K562 (cell line): ENCODE data around the gene RTBDN. TPM values are rescaled to one million over a fixed set of nuclear protein-coding genes. Genes with fewer than 3 reads are reported as not detected.

Source experiments
- CBFA2T2 ChIP-seq: fragments of 450-650 bp; conservative IDR thresholded peaks from 2 replicates; pipeline ENCODE4 v1.6.1; 2017; ENCODE audit warnings: mild to moderate bottlenecking
- CREB3L1 ChIP-seq: fragments of 450-650 bp; IDR thresholded peaks from 2 replicates; pipeline ENCODE4 v1.6.1; 2014; ENCODE audit warnings: low read depth, mild to moderate bottlenecking, moderate library complexity, borderline replicate concordance
- MGA ChIP-seq: fragments of 450-650 bp; IDR thresholded peaks from 2 replicates; pipeline ENCODE4 v1.6.1; 2016; ENCODE audit warnings: mild to moderate bottlenecking, moderate library complexity
- NR2C2 ChIP-seq, 2 experiments: fragments of 200-800 bp in 1 of 2; sonication (Bioruptor generic) in 1 of 2; sonication (generic) in 1 of 2; formaldehyde crosslinking in 1 of 2; IDR thresholded peaks; 2 replicates each; pipeline versions ENCODE4 v1.6.1 to v1.8.0; 2016 to 2022; ENCODE audit warnings: mild to moderate bottlenecking in 1 of 2, missing compliant biosample characterization in 1 of 2, missing genetic modification characterization in 1 of 2, missing genetic modification reagents in 1 of 2
- PHTF2 ChIP-seq: fragments of 250-450 bp; sonication (Bioruptor Pico); IDR thresholded peaks from 2 replicates; pipeline ENCODE4 v1.5.0; 2021; ENCODE audit warnings: mild to moderate bottlenecking
- PML ChIP-seq: IDR thresholded peaks from 2 replicates; pipeline ENCODE4 v1.6.1; 2012; ENCODE audit warnings: low read length, inconsistent platforms
- STAT5B ChIP-seq: fragments of 250-450 bp; sonication (Bioruptor Pico); IDR thresholded peaks from 2 replicates; pipeline ENCODE4 v1.8.0; 2021; ENCODE audit warnings: mild to moderate bottlenecking, inconsistent platforms
- TAF15 ChIP-seq: fragments of 200-400 bp; formaldehyde crosslinking; IDR thresholded peaks from 2 replicates; pipeline ENCODE4 v1.6.1; 2017; ENCODE audit warnings: mild to moderate bottlenecking, low read depth, low read length, moderate library complexity
- ZBTB1 ChIP-seq: sonication (generic); formaldehyde crosslinking; IDR thresholded peaks from 2 replicates; pipeline ENCODE4 v1.8.1; 2023; ENCODE audit warnings: missing genetic modification reagents, low read depth, mild to moderate bottlenecking, borderline replicate concordance
- ZNF551 ChIP-seq: fragments of 250-450 bp; sonication (Bioruptor Pico); IDR thresholded peaks from 2 replicates; pipeline ENCODE4 v1.5.0; 2021; ENCODE audit warnings: mild to moderate bottlenecking, moderate library complexity
- polyA plus RNA-seq, 8 experiments: library from polyadenylated mRNA; depleted of rRNA in 4 of 8; stranded (reverse) in 5 of 8; unstranded in 3 of 8; fragments of >200 nt; fragmentation: Nextera tagmentation in 2 of 8; fragmentation: Illumina TruSeq in 1 of 8; extraction: Ambion mirVana in 2 of 8; extraction: Trizol in 1 of 8; gene quantifications; 2 replicates each; pipeline versions ENCODE4 v1.2.1 to v1.2.3, GENCODE V29; 2011 to 2014; ENCODE audit warnings: inconsistent platforms in 1 of 8, missing spikeins in 1 of 8
- total RNA-seq, 7 experiments: library from RNA; depleted of rRNA in 6 of 7; stranded (reverse); fragments of >200 nt in 6 of 7; fragmentation: Illumina TruSeq in 2 of 7; extraction: Trizol in 2 of 7; gene quantifications; 2 replicates each; pipeline versions ENCODE4 v1.2.1 to v1.2.3, GENCODE V29; 2011 to 2021; ENCODE audit warnings: low replicate concordance in 1 of 7
- TF ChIP-seq, protein P1 (sequence below): fragments of 450-650 bp; IDR thresholded peaks from 2 replicates; pipeline ENCODE4 v1.6.1; 2017; ENCODE audit warnings: mild to moderate bottlenecking, moderate library complexity
- TF ChIP-seq, protein P2 (sequence below): sonication (generic); formaldehyde crosslinking; IDR thresholded peaks from 2 replicates; pipeline ENCODE4 v1.9.0; 2022; ENCODE audit warnings: mild to moderate bottlenecking, missing genetic modification reagents
- TF ChIP-seq, protein P3 (sequence below): fragments of 450-650 bp; IDR thresholded peaks from 2 replicates; pipeline ENCODE4 v1.6.1; 2016; ENCODE audit warnings: low read depth, mild to moderate bottlenecking, moderate library complexity

RTBDN gene
- total and polyA plus RNA-seq, 9 of the 15 experiments (the other 6 are each of a cell fraction or from before 2014, with no cell fraction given), result 0.20 to 2.3 (median 0.72) TPM; not detected in 1

DNA sequence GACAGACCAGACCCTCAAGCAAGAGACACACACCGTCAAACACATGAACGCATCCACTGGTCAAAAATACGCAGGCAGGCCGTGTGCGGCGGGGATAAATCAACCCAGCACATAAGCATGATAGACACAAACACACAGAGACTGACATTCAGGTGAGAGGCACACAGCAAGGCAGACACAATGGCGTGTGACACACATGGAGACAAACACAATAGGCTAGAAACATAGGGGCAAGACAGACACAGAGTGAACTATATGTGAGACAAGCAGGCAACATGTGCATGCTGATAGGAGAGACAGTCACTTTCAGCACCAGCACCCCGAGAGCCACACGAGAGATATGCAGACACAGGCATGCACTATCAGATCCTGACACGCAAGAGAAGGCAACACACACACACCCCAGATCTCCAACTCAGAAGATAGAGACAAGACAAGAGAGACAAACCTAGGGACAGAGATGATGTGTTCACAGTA is 49.9 kb downstream of the RTBDN start (continued):
- TF ChIP-seq, protein P1, sequence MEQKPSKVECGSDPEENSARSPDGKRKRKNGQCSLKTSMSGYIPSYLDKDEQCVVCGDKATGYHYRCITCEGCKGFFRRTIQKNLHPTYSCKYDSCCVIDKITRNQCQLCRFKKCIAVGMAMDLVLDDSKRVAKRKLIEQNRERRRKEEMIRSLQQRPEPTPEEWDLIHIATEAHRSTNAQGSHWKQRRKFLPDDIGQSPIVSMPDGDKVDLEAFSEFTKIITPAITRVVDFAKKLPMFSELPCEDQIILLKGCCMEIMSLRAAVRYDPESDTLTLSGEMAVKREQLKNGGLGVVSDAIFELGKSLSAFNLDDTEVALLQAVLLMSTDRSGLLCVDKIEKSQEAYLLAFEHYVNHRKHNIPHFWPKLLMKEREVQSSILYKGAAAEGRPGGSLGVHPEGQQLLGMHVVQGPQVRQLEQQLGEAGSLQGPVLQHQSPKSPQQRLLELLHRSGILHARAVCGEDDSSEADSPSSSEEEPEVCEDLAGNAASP, result no peak
- TF ChIP-seq MGA, result peak; percentile 68
- no peak for TF ChIP-seq ZNF551 (CRISPR knock-in tag)
- peak; percentile 96 for TF ChIP-seq CBFA2T2
- no peak for TF ChIP-seq CREB3L1
- TF ChIP-seq ZBTB1, result no peak
- TF ChIP-seq, protein P2, sequence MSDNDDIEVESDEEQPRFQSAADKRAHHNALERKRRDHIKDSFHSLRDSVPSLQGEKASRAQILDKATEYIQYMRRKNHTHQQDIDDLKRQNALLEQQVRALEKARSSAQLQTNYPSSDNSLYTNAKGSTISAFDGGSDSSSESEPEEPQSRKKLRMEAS (CRISPR knock-in tag), result no peak; the same call in none of the 2 replicates
- no peak for TF ChIP-seq PHTF2 (CRISPR knock-in tag)
- peak; percentile 92 for TF ChIP-seq PML
- TF ChIP-seq, protein P3, sequence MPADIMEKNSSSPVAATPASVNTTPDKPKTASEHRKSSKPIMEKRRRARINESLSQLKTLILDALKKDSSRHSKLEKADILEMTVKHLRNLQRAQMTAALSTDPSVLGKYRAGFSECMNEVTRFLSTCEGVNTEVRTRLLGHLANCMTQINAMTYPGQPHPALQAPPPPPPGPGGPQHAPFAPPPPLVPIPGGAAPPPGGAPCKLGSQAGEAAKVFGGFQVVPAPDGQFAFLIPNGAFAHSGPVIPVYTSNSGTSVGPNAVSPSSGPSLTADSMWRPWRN, result no peak
- no peak for TF ChIP-seq STAT5B
- no peak for TF ChIP-seq NR2C2 (CRISPR knock-in tag; IDR thresholded peaks at IDR 0.05)
- TF ChIP-seq NR2C2 (tag; IDR thresholded peaks at IDR 0.05), result peak; percentile 54
- no peak for TF ChIP-seq TAF15
